ENCODE measurements around the gene CADM1.

Gene CADM1

DNA sequence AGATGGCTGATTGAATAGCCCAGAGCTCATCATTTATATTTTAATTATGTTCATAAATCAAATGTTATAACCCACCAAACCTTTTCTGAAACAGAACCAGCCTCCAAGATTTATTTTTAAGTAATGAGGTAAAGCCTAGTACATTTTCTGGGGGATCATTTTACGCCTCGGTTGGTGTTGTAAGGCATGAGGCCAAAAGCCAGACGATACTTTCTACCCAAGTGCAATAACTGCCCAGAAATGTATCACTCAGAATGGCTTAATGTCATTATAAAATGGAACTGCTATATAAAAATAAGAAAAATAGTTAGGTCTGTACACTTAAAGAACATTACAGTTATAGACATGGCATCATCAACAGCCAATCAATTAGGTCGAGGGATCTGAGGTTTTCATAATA lies 283.3 kb downstream of the CADM1 start:
- Histone ChIP-seq H3K4me2 (ENCODE audit: insufficient read depth, low read length) (no peak overlapping the region), H3K79me2 (ENCODE audit: insufficient read depth, low read length) (no peaks in the 10 kb centered on the region), H3K36me3 (ENCODE audit: insufficient read depth, low read length) (no peaks in the 10 kb centered on the region), H3K4me3 (ENCODE audit: low read depth in 1 of 2, low read length in 2 of 2) (no peak overlapping the region), H2AFZ (ENCODE audit: low read depth, low read length) (no peak overlapping the region), H4K20me1 (ENCODE audit: insufficient read depth, low read length) (no peaks in the 10 kb centered on the region), H3K27me3 (ENCODE audit: insufficient read depth, low read length, poor library complexity) (peaks cover 5% of the 10 kb centered on the region), H3K27ac (ENCODE audit: low read length) (no peak overlapping the region), H3K9me3 (ENCODE audit: insufficient read depth, low read length, severe bottlenecking) (no peaks in the 10 kb centered on the region), H3K9ac (ENCODE audit: low read depth, low read length) (no peak overlapping the region), H3K4me1 (ENCODE audit: insufficient read depth, low read length) (no peaks in the 10 kb centered on the region)
- TF ChIP-seq CTCF (IDR thresholded peaks at IDR 0.05; ENCODE audit: borderline replicate concordance, extremely low read depth, low read length, poor library complexity, severe bottlenecking): no peak
- TF ChIP-seq EZH2 (IDR thresholded peaks at IDR 0.05; ENCODE audit: borderline replicate concordance, low read depth, low read length, severe bottlenecking): no peak
- DNase-seq (no peak), ATAC-seq (ENCODE audit: insufficient read depth, low read depth) (no peak)

DNA sequence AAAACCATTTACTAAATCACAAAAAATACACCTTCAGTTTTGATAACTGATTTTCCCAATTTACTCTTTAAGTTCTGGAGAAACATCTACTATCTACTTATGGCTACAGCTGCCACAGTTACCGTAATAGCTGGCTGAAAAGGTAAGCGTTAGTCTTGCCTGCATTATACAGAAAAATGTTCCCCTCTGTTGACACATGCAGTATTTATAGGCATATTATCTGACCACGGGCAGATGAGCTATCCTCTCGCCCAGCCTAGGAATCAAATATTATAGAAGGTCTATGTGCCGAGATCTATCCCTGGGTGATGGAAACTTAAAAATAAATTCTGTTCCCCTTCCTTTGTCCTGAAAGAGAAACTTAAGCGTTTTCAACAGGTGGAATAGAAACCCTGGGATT lies 283.8 kb downstream of the CADM1 start:
- Histone ChIP-seq H3K9me3 (ENCODE audit: insufficient read depth, low read length, severe bottlenecking) (no peaks in the 10 kb centered on the region), H3K27me3 (ENCODE audit: insufficient read depth, low read length, poor library complexity) (peaks cover 5% of the 10 kb centered on the region), H3K4me1 (ENCODE audit: insufficient read depth, low read length) (no peaks in the 10 kb centered on the region), H2AFZ (ENCODE audit: low read depth, low read length) (no peak overlapping the region), H3K79me2 (ENCODE audit: insufficient read depth, low read length) (no peaks in the 10 kb centered on the region), H3K36me3 (ENCODE audit: insufficient read depth, low read length) (no peaks in the 10 kb centered on the region), H3K4me2 (ENCODE audit: insufficient read depth, low read length) (no peak overlapping the region), H3K4me3 (ENCODE audit: low read depth in 1 of 2, low read length in 2 of 2) (no peak overlapping the region), H4K20me1 (ENCODE audit: insufficient read depth, low read length) (no peaks in the 10 kb centered on the region), H3K9ac (ENCODE audit: low read depth, low read length) (no peak overlapping the region), H3K27ac (ENCODE audit: low read length) (no peak overlapping the region)
- TF ChIP-seq CTCF (IDR thresholded peaks at IDR 0.05; ENCODE audit: borderline replicate concordance, extremely low read depth, low read length, poor library complexity, severe bottlenecking) (no peak), EZH2 (IDR thresholded peaks at IDR 0.05; ENCODE audit: borderline replicate concordance, low read depth, low read length, severe bottlenecking) (no peak)
- ATAC-seq (ENCODE audit: insufficient read depth, low read depth) (no peak), DNase-seq (no peak)

GRCh38 chr11:115219376-115219775 lies 284.8 kb downstream of the CADM1 start:
- no peaks in the 10 kb centered on the region for H4K20me1 ChIP-seq (ENCODE audit: insufficient read depth, low read length)
- no peak for TF ChIP-seq CTCF (IDR thresholded peaks at IDR 0.05; ENCODE audit: borderline replicate concordance, extremely low read depth, low read length, poor library complexity, severe bottlenecking)
- TF ChIP-seq EZH2 (IDR thresholded peaks at IDR 0.05; ENCODE audit: borderline replicate concordance, low read depth, low read length, severe bottlenecking): no peak
- no peak overlapping the region for H3K4me2 ChIP-seq (ENCODE audit: insufficient read depth, low read length)
- H3K9me3 ChIP-seq (ENCODE audit: insufficient read depth, low read length, severe bottlenecking): no peaks in the 10 kb centered on the region
- H3K27ac ChIP-seq (ENCODE audit: low read length): no peak overlapping the region
- no peak overlapping the region for H3K4me3 ChIP-seq (ENCODE audit: low read depth in 1 of 2, low read length in 2 of 2)
- H3K79me2 ChIP-seq (ENCODE audit: insufficient read depth, low read length): no peaks in the 10 kb centered on the region
- peaks cover 5% of the 10 kb centered on the region for H3K27me3 ChIP-seq (ENCODE audit: insufficient read depth, low read length, poor library complexity)
- ATAC-seq (ENCODE audit: insufficient read depth, low read depth): no peak
- H2AFZ ChIP-seq (ENCODE audit: low read depth, low read length): no peak overlapping the region
- H3K4me1 ChIP-seq (ENCODE audit: insufficient read depth, low read length): no peaks in the 10 kb centered on the region
- H3K36me3 ChIP-seq (ENCODE audit: insufficient read depth, low read length): no peaks in the 10 kb centered on the region
- DNase-seq: no peak
- no peak overlapping the region for H3K9ac ChIP-seq (ENCODE audit: low read depth, low read length)

Measured in DND-41 (cell line).